GM19328 (cell line): ENCODE measurements around the gene CPNE2.

ENCODE experiments used
- ATAC-seq: cut with Tn5 transposase; IDR thresholded peaks from one replicate; pipeline ENCODE4 v1.9.1; 2021; ENCODE audit warnings: mild to moderate bottlenecking, moderate library complexity; ENCODE audit not compliant: unreplicated experiment

Gene CPNE2

GRCh38 chr16:57123974-57124674, 31.7 kb downstream of the CPNE2 start:
- no peak for ATAC-seq

- ATAC-seq, result no peak
Measured at GRCh38 chr16:57125376-57125775, 33.0 kb downstream of the CPNE2 start.

GRCh38 chr16:57125969-57126368, 33.6 kb downstream of the CPNE2 start:
- ATAC-seq, result no peak

- ATAC-seq, result no peak
Measured at GRCh38 chr16:57126411-57126810, 34.0 kb downstream of the CPNE2 start.

GRCh38 chr16:57127037-57127763, 34.8 kb downstream of the CPNE2 start:
- ATAC-seq, result no peak

- no peak for ATAC-seq
Measured at GRCh38 chr16:57127836-57128235, 35.5 kb downstream of the CPNE2 start.

GRCh38 chr16:57128771-57129389, 36.5 kb downstream of the CPNE2 start:
- no peak for ATAC-seq

GRCh38 chr16:57130950-57131321, 38.6 kb downstream of the CPNE2 start:
- no peak for ATAC-seq

GRCh38 chr16:57131351-57131970, 39.1 kb downstream of the CPNE2 start:
- ATAC-seq, result no peak

GRCh38 chr16:57132470-57132869, 40.1 kb downstream of the CPNE2 start:
- no peak for ATAC-seq

- ATAC-seq, result no peak
Measured at GRCh38 chr16:57133031-57133430, 40.6 kb downstream of the CPNE2 start.

GRCh38 chr16:57133886-57134285, 41.5 kb downstream of the CPNE2 start:
- no peak for ATAC-seq

- no peak for ATAC-seq
Measured at GRCh38 chr16:57134982-57135381, 42.6 kb downstream of the CPNE2 start.

GRCh38 chr16:57137043-57137442, 44.7 kb downstream of the CPNE2 start:
- ATAC-seq, result no peak

GRCh38 chr16:57137566-57138273, 45.3 kb downstream of the CPNE2 start:
- no peak for ATAC-seq

GRCh38 chr16:57138281-57138935, 46.0 kb downstream of the CPNE2 start:
- ATAC-seq, result no peak

GRCh38 chr16:57140931-57141668, 48.7 kb downstream of the CPNE2 start:
- no peak for ATAC-seq

GRCh38 chr16:57141822-57142631, 49.6 kb downstream of the CPNE2 start:
- no peak for ATAC-seq
